ENCODE measurements around the gene HOXB13.

Gene HOXB13

DNA sequence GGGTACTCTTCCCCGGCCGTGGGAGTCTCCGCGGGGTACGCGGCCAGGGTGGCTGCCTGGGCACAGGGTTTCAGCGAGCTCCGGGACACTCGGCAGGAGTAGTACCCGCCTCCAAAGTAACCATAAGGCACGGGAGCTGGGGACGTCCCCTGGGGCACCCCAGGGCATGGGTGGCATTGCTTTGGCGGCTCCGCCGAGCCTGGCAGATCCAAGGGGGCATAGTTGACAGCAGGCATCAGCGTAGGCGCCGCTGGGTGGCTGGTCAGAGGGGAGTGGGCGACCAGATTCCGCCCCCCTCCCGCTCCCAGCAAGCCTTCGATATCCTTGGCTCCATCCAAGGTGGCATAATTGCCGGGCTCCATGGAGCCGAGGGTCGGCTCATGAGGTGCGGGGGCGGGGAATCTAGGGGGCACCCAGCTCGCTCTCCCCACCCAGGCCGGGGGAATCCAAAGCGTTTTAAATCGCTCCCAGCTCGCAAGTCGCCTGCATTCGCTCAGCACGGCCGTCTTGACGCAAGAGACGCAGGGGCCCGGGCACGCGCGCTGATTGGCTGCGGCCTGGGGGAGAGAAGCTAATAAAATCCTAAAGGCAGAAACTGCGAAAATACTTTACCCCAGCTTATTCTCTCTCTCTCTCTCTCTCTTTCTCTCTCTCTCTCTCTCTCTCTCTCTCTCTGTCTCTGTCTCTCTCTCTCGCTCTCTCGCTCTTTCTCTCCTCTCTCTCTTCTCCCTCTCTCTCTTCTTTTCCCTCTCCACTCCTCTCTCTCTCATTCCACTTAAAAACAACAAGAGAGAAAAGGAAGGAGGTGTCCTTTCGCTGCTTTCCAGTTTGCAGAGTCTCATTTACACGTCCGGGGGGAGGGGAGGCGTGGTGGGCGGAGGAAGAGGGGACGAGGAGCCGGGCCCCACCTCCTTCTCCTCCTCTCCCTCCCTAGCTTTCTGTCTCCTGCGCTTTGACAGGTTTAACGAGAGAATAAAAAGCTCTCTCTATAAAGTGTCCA, at the start of gene HOXB13:
TSS of gene HOXB13 (minus strand) at position 519 of the 1,000 bp plus-strand sequence. CDS start at position 362, 157 bp downstream.
- peak; percentile 23 to 63 for DNase-seq

DNA sequence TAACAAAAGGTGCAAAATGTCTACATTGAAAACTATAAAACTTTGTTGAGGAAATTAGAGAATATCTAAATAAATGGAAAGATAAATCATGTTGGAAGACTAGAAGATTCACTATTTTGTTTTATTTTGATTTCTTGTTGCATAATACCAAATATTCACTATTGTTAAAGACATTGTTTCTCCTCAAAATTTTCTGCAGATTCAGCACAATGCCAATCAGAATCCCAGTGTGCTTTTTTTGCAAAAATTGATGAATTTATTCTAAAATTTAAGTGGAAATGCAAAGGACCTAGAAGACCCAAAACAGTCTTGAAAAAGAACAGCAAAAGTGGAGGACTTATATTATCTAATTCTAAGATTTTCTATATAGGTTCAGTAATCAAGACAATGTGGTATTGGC, 48.1 kb upstream of the HOXB13 start:
- no peak for DNase-seq

DNA sequence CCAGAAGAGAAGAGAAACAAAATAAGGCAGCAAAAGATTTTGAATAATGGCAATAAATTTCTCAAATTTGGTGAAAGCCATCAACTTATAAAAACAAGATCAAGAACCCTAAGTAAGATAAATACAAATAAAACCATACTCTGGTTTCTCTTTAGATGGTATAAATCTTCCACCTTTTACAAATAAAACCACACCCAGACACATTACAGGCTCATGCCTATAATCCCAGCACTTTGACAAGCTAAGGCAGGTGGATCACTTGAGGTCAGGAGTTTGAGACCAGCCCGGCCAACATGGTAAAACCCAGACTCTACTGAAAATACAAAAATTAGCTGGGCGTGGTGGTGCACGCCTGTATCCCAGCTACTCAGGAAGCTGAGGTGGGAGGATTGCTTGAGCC, 44.7 kb upstream of the HOXB13 start:
- DNase-seq, result no peak

DNA sequence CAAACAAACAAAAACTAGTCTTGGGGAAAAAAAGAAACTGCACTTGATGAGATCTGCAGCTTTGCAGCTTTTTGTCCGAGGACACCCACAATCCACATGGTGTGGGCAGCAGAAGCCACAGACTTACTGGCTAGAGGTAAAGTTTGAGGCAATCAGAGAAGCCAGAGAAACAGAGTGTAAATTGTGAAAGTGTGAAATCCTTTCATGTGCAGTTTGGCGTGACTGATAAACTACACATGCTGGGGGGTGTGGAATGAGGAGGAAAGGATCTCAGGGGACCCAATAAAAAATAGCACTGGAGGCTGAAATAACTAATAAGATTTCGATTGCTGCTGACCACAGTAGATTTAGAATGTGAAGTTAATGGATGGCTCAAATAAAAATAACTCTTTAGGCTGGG, 42.4 kb upstream of the HOXB13 start:
- DNase-seq, result no peak

DNA sequence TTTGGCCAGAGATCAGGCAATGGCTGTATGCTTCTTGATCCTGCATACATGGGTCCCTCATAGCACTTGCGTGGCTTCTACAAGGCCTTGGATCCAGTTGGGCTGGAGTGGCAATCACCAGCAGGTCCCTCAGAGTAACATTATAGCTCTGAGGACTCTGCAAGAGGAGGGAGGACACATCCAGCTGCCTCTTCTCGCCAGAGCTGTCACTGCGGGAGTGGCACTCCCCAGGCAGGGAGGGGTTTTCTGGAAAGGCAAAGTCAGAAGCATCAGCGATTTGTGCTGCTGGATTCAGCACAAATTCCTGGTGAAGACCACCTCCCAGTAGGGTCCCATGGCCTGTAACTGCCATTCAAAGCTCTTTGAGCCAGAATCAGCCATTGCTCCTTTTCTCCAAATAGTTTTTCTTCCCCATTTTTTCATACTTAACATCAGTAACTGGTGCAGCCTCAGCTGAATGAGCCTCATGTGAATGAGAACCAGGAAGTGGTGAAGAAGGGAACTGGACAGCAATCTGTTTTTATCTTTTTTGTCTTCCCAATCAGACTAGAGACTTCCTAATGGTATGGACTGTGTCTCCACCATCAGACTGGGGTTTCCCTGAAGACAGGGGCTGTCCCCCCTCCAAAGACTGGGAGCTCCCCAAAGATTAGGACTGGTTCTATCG, 40.6 kb upstream of the HOXB13 start:
- no peak for DNase-seq

DNA sequence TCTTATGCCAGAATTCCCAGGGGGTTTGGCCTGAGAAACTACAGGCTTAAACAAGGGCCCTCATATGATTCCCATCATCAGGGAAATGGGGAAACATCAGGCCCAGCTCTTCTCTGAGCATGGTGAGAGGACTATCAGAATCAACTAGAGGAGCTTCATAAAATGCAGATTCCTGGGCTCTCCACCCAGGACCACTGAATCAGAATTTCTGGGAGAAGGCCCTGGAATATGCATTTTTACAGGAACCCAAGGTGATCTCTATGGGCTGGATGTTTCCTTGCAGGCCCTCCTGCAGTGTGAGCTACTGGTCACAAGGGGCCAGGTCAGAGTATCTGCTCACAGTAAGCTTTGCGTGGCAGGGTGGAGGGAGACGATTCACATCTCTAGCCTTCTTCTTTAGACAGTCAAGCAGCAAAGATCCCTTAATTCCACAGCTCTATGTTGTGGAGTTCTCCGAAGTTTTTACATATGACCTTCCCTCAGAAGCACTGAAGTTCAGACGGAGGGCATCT, 38.8 kb upstream of the HOXB13 start:
- DNase-seq, result no peak

DNA sequence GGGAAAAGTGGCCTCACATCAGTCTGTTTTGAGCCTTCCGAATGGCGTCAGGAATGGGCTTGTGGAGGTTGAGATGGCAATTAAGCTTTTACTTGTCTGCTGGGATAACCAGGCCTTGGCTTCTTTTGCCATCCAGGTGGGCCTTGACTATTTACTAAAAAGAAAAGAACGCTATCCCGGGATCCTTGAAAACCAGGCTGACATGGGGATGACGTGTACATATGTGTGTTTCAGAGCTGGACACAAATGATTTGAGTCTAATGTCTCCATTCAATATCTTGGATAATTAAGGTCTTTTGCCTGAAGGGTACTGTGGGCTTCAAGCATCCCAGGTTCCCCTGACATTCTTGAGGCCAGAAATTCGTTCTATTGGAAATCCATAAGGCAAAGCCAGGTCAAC, 32.6 kb upstream of the HOXB13 start:
- DNase-seq, result no peak

DNA sequence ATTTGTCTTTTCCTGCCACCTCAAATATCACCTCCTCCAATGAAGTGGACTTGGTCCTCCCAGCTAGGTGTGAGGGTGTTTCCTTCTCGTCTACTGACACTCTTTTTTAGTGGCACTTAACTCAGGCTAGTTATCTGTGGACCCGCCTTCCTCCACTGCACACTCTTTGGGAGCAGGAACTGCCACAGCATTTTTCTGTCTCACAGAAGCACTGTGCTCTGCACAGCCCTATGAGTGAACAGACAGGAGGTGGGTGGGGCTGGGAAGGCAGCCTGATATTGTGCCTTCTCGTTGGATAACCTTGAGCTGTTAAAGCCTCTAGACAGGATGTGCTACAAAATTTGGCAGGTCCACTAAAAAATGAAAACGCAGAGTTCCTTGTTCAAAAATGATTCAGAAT, 31.9 kb upstream of the HOXB13 start:
- DNase-seq, result no peak

DNA sequence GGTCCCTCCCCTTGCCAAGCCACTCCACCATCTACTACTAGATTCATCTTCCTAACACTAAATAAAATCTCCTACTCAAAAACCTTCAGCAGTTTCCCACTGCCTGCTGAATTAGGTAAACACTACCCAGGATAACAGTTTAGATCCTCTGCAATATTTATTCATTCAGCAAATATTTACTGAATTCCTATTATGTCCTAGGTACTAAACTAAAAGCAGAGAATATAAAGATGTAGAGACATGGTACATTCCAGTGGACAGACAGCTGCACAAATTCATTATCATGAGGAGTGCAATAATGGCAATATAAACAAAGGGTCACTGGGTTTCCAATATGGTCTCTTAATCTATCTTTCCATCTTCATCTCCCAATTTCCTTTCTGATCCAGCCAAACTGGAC, 30.7 kb upstream of the HOXB13 start:
- DNase-seq, result no peak

DNA sequence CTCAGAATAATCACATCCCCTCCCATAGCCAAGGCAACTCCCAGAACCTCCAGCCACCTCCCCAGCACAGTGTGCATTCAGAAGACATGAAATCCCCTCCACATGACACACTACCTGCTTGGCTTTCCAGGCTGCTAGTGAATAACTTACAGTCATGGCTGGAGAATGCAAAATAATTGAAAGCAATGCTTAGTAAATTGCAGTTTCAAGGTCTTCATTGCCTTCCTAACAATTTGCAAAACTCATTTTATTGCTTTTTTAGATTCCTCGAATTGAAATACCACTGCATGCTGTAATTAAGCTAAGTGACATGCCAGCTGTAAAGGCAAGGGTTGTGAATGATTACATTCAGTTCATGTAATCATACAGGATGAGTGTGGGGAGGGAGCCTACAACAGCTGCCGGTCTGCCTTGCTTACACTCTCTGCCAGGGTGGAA, 29.0 kb upstream of the HOXB13 start:
- DNase-seq, result no peak

DNA sequence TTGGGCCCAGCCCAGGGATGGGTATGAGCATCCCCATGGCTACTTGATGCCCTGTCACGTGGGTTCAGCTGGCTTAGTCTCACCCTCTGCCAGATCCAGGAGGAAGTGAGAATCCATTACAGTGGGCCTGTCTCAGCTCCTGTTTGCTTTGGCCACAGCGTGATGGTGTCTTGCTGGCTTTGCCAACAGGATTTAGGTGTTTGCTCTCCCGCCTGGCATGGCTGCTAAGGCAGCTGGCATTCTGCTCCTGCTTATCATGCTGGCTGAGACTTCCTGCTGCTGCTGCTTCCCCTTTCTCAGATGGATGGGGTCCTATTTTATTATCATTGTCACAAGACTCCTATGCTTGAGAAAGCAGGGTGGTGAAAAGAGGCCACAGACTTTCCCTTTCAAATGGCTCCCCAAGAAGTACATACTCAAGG, 28.3 kb upstream of the HOXB13 start:
- no peak for DNase-seq

DNA sequence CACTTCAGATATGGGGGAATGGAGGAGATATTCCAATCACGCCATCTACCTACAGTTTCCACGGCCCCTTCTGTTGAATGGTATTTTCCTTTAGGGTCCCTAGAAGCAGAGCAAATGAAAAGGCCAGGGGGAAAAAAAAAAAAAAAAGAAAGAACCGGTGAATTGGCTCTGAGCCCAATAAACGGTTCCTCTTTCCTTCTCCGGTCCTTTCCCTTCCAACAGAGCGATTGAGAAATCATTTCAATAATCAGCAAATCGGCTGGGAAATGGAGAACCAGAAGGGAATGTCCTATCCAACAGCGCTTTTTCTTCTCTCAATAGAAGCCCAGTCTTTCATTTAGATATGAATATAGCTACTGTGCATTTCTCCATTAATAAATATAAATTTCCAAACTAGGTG, 26.8 kb upstream of the HOXB13 start:
- no peak for DNase-seq

DNA sequence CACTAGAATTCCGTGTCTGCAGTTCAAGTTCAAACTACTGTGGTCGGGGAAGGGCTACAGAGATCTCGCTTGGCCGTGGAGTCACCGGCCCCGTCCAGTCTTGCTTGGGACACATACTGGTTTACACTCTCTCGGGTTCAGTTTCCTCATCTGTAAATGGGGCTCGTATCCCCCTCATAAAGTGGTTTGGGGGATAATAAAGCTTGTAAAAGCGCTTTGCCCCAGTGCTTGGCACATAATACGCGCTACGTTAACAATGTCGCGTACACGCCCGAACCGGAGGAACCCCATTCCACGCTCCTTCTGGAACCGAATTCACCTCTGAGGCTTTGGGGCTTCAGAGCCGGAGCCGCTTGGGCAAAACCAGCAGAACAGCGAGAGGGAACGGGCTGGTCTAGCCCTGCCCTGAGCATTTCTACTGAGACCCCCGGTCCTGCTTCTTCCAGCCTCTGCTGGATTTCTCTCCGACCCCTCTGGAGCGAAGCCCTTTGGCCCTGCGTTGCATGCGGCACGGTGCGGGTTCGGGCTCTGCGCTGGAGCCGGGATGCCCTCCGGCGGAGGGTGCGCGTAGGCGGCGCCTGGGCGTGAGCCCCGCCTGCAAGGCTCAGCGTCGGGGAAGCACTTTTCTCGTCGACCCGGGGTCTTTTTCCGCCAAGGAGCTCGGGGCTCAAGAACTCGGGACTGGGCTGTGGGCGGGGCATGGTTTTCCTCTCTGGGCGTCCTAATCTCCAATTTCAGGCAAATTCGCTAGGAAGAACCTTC, 26.1 kb upstream of the HOXB13 start:
- peak in 1 of 2 experiments; percentile 6 for DNase-seq

DNA sequence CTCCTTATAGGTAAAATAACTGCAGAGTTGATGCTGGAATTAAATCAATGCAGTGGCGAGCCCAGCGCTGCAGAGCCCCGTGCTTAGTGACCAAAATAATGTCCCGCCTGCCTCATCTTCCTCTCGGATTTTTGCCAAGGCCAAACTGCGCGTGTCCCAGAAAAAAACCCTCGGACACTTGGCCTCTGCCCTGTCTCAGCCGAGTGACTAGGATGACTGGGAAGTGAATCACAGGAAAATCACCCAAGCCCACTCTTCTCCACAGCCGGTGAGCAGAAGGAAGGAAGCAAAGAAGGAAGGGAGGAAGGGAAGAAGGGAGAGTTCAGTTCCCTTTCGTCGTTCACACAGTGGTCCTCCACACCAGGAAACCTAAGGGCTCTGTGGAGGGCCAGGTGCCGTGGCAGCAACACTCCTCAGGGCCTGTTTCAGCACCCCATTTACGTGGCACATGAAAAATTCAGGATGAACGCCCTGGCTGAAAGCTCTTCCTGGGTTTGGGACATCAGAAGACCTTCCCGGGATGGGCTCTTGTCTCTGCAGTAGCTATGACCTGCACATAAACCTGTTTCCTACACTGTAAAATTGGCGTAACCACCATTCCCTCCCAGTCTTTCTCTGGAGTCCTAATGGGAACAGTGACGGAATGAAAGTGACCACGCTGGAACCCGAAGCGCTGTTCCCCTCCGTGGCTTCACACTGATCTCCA, 25.4 kb upstream of the HOXB13 start:
- no peak for DNase-seq

DNA sequence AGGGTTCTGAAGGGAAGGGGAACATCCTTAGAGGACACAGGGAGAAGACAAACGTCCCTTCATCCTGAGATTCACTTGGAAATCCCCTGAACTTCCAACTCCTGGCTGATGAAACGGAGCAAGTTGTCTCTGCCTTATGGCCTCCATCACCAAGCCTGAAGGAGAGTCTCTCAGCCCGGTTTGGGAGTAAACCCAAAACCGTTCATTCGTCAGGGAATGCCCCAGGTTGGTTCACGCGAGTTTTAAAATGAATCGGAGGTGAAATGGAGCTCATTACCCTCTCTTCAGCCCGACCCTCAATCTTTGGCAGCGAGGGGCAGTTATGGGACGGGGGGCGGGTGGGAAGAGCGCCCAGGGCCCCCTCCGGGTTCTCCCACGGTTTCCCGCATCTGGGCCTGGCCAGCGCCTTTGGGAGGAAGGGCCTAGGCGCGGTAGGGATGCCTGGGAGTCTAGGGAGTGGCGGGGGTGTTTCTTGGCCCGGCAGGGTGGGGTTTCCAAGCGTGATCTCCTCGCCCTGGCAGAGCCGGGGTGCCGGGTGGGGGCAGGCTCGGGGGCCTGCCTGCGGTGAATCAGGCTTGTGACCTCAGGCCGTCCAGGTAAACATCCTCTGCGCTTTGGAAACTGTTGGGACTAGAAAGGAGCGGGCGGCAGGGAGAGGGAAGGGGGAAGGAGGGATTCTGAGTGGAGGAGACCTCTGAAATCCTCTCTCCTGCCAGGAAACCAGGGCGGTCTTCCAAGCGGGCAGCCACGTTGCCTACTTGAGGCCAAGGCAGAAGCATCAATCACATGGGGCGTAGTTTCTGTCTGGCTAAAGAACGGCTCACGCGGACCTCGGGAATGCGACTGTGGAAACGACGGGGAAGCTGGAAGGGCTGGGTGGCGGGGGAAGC, 24.1 kb upstream of the HOXB13 start:
- no peak for DNase-seq

DNA sequence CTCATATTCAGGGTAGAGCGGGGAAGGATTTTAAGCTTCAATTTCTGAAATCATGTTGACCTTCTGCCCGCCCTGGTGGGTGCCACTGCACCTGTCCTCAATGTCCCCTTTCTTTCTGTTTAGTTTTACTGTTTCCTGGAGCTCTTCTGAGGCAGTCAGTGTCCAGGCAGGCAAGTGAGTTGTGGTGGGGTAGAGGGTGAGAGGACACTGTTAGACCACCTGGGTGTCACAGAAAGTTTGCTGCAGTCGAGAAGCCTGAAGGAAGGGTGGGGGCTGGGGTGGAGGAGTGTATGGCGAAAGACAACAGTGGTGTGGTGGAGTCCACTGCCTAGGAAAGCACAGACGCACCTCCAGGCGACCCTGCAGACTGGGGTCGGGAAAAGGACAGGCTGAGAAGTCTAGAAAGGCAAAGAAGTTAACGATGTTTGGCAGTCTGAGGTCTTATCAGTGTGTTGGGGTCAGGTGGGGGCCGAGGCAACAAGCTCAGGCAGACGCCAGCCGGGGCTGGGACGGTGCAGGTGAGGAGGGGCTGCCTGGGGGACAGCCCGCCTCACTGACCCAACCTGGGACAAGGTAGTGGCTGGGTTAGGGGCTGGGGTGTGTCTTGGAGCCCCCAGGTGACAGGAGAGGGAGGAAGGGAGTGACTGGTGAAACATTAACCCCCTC, 23.3 kb upstream of the HOXB13 start:
- DNase-seq, result no peak

DNA sequence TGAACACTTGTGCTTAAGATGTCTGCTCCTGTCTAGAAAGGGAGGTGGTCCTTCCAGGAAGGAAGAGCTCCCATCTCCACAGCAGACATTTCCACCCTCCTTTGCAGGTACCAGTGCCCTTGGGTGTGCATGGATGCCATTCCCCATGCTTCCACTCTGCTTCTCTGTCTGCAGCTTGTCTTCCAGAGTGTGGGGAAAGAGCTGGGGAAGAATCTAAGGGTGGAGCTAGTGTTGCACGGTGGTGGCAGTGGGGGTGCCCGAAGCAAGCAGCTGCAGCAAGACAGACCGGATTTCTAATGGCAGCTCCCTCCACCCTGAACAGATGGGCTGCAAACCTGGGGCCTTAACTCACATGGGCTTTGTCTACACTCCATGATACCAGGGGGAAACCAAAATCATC, 22.6 kb upstream of the HOXB13 start:
- no peak for DNase-seq

DNA sequence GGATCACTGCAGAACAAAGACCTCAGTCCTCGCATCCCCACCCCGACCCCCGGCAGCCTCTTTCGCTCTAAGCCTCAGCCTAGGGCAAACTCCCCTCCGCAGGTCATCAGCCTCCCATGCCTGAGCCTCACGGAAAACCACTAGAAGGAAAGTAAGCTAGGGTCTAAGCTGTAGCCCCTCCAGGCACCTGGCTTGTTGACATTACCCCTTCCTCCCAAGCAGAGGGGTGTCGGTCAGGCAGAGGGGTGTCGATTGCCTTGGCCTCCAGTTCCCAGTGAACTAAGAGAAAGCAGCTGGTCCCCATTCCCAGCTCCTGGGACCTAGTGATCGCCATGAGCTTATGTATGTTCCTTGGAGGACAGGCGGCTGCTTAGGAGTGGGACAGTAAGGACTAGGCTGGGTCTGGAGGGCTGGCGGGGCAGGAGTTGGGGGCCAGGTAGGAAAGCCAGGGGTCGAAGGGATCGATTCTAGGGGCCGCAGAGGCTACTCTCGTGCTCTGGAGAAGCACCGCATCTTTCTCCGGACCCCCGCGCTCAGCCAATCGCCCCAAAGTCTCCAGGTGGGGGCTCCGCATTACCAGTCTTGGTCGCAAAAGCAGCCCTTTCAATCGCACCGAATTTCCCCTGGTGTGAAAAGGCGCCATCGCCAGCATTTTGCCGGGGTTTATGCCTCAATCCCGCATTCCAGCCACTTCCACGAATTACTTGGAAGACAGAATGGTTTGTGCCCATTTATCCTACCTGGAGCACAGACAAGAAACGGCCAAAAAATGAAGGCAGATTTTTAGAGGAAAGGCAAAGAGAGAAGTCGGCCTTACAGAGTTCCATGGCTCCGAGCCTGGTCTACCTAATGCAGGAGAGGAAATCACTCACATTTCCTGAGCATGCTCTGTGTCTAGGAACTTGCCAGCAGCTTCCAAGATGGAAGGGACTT, 21.3 kb upstream of the HOXB13 start:
- no peak for DNase-seq

DNA sequence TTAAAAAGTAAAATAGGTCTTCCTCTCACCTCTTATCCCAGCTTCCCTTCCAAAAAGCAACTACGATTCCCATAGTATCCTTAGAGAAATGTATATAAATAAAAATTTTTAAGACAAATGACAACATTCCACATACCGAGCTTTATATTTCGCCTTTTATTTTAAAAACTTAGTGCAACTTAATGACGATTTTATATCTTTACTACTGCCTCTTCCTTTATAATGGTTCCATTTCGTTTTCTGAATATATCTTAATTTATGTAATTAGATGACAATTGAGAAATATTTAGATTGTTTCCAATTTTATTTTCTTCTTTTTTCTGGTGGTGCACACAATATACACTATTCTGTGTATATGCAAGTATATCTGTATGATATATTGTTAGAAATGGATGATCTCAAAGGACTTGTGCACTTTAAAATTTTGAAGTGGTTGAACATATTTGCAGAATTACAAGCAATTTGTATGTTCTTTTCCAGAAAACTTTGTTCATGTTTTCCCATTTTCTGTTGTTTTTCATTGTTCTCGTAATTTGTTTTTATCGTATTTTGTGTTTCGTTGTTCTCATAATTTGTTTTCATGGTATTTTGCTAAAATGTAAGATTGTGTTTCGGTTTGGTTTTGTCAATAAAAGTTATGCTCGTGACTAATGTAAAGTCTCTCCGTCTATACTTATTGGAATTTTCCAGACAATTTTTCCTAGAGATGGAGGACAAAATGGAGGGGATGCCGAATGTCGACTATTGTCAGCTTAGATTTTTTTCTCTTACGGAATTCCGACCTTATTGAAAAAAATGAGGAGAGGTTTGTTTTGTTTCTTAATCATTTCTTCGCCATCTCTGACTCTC, 20.4 kb upstream of the HOXB13 start:
- DNase-seq, result no peak
